HG03565 (cell line): ENCODE data around the gene POC1A.

Experiments
- ATAC-seq: cut with Tn5 transposase; IDR thresholded peaks from one replicate; pipeline ENCODE4 v1.9.1; 2021; ENCODE audit warnings: mild to moderate bottlenecking, moderate library complexity; ENCODE audit not compliant: unreplicated experiment

Gene POC1A

DNA sequence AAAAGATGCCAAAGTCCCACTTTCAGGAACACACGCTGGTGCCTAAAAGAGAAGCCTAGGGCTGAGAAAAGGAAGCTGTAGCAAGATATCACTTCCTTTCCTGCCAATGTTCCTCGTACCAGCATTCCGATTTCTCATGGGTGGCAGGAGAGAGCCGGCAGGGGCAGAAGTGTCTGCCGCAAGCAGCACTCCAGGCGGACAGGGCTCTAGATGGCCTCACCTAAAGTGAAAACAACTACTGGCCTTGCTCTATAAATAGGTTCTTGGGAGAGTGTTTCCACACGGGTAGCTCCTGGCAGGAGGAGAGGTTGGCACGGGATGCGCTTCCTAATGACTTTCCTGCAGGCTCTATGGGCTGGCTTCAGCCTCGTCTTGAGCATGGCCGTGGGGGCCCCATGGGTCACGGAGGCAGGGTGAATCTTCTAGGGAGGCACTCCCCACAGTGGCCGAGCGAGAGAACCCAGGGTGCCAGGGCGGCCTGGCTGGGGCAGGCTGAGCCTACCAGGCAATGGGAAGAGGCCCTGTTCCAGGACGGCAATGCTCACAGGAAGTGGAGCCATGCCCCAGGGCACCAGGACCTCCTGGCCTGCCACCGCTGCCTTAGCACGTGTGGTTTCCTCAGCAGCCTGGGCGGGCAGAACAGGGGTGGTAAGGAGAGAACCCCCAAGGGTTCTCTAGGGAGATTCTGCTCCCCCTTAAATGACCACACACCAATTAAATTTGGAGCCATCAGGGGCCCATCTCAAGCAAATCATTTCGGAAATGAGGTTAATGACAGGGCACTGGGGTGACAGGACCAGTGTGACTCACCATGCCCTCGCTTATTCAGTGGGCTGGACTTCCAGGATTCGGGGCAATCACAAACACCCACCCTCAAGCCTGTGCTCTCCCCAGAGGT is 83.2 kb downstream of the POC1A start:
- no peak for ATAC-seq

DNA sequence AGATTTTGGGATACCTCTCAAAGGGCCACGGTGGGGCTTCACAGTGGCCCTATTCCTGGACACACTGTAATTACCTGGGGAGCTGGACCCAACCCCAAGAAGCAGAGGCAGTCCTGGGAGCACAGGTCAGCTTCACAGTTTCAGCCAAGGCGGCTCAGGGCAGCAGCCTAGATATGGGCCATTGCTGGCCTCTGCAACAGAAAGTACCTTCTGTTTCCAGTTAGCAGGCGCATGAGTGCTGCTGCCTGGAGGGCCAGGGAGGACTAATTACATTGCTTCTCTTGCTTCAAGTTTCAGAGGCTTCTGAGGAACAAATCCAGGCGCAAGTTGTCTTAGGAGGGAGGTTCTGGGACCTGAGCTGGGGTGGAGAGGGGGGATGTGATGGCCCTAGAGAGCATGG is 84.4 kb downstream of the POC1A start:
- no peak for ATAC-seq

- no peak for ATAC-seq
These were observed 85.1 kb downstream of the POC1A start for GRCh38 chr3:52069135-52069534.

DNA sequence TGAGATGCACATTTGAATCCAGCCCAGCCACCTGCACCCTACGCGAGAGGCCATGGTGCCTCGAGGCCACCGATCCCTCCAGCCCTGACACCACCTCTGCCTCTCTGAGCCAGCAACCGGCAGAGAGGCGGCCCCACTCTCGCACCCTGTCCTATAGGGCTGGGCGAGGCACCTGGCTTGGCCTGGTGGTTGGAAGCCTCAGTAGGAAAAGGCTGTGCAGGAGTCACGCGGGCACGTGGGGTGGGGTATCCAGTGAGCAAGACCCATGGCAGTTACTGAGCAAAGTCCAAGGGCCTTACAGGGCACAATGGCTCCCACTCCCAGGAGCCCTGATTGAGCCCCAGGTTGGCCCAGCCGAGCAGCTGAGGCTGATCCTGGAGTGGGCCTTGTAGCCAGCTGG is 85.5 kb downstream of the POC1A start:
- ATAC-seq: no peak

- no peak for ATAC-seq
These were observed 86.1 kb downstream of the POC1A start for GRCh38 chr3:52068055-52068571.

DNA sequence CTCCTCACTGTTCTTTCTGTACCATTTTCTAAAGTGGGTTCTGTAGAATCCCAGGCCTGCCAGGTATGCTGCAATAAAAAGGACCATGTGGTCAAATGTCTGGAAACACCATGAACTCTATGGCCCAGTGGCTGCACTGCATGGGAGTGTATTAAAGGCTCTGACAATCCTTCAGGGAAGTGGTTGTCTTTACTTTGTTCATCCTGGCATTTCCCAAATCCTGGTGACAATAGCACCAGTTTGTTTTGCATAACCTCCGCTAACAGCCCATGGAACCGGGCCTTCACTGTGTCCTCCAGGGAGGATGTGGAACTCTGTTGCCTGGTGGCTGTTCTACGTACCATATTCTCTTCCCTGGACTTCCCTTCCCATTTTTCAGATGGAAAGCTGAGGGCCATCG is 86.7 kb downstream of the POC1A start:
- no peak for ATAC-seq

GRCh38 chr3:52067046-52067445 is 87.2 kb downstream of the POC1A start:
- ATAC-seq: no peak

DNA sequence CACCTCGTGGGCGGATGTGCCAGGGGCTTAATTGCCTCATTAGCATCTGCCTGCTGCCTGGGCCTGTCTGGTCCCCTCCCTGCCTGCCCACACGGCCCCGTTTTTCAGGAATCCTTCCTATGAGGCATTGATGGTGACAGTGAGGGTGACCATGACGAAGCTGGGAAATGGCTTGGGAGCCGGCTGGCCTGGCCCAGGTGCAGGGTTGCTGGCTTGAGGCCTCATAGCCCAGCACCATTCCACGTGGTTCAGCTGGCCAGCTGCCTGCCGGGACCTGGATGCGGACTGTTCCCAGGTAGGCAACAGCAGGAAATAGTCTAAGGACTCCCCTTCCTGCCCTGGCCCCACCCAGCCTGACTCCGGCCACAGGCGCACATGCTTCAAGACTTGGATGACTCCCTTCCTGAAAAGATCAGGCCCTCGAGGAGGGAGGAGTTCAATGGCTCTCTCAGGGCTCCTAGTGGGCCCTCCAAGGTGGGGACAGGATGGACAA is 88.9 kb downstream of the POC1A start:
- no peak for ATAC-seq

GRCh38 chr3:52064561-52064960 is 89.7 kb downstream of the POC1A start:
- ATAC-seq: no peak

- ATAC-seq: no peak
These were observed 91.0 kb downstream of the POC1A start for GRCh38 chr3:52063026-52063723.

GRCh38 chr3:52062505-52062904 is 91.7 kb downstream of the POC1A start:
- no peak for ATAC-seq

- ATAC-seq: no peak
These were observed 92.9 kb downstream of the POC1A start for GRCh38 chr3:52061121-52061910.

DNA sequence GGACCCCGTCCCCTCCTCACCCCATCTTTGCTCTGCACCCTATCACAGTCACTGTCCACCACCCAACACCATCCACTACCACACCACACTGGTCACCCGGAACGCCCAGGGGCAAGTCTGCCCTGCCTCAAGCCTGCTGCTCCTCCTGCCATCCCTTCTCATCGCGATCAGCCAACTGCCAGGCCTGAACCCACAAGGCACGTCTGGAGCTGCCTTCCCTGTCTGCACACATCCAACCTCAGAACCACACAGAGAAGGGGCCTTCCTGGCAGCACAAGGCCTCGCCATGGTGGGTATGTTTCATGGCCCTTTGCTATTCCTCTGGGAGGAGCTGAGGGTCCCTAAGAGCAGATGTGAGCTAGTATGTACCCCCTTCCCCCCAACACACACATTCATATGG is 94.4 kb downstream of the POC1A start:
- no peak for ATAC-seq

DNA sequence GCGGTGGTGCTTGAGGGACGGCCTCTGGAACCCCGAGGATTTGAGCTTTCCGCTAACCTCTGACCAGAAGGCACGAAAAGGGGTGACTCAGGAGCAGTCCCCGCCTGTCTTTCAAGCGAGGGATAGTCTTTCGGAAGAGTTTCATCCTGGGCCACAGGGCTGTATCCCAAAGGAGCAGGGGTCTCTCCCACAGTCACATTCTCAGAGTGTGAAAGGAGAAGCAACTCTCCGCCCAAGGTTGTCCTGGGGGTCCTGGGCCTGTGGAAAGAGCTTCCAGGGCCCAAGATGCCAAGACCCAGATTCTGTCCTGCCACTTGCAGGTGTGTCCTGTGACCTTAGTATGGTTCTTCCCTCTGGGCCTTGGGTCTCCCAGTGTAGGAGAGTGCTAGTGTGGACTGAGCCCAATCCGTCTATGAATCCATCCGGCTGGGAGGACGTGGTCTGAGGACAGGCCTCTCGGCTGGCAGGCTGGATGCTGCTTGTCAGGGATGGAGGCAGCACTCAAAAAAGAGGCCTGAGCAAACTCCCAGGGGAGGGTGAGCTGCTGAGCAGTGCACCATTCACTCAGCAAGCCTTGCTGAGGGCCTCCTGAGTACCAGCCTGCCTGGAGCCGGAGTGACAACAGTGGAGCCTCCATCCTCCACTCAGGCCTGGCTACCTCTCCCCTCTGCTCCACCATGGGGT is 96.3 kb downstream of the POC1A start:
- ATAC-seq: no peak

DNA sequence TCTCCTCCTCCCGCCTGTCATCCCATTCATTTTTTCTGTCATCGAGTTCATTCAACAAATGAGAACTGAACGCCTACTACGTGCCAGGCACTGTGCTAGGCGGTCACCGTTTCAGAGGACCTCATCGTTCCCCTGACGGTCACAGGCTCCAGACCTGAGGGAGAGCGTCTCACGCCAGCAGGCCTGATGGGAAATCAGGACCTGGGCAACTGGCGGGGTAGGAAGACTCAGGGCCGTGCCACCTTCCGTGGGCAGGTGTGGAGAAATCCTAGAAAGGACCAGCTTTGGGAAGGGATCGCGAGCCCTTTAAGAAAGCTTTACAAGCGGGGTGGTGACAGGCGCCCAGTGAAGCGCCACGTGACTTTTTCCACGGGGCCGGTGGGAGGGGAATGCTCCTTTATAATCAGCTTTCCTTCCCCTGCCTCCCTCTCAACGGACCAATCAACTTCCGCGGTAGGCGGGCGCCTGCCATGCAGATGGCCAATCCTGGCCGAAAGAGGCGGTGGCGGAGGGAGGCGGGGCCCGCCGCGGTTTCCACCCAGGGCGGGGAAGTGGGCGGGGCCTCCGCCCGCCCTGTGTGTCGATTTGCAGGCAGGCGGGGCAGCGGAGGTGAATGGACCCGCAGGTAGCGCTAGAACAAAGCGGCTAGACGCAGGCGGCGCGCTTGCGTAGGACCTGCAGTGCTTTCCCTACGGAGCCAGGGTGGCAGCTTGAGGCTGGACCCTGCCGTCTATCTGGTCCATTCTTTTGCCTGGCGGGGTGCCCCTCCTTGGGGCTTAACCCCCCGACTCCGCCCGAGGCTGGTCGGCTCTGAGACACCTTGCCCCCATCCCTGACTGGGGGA is 97.0 kb downstream of the POC1A start:
- peak; percentile 73 for ATAC-seq

DNA sequence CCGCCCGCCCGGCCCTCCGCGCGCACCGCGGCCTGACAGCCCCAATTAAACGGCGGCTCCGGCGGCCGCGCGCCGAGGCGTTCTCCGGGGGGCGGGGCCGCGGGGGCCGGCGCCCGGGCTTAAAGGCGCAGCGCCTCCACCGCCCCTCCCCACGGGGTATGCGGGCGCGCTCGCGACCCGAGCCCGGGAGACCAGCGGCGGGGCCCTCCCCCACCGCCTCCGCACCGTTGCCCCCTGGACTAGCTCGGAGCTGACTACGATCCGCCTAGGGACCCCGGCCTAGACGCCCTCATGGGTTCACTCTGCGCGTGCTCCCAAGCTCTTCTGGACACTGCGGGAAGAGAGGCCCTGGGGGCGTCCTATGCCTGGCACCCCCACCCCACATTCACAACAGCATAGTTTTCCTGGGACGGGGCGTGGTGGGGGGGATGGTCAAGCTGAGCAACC is 97.7 kb downstream of the POC1A start, which contains the start of gene DUSP7:
Gene DUSP7, minus strand, starts transcription at position 51 of the 447 bp plus-strand sequence. CDS start 205 bp downstream, outside the sequence.
- peak; percentile 23 for ATAC-seq

DNA sequence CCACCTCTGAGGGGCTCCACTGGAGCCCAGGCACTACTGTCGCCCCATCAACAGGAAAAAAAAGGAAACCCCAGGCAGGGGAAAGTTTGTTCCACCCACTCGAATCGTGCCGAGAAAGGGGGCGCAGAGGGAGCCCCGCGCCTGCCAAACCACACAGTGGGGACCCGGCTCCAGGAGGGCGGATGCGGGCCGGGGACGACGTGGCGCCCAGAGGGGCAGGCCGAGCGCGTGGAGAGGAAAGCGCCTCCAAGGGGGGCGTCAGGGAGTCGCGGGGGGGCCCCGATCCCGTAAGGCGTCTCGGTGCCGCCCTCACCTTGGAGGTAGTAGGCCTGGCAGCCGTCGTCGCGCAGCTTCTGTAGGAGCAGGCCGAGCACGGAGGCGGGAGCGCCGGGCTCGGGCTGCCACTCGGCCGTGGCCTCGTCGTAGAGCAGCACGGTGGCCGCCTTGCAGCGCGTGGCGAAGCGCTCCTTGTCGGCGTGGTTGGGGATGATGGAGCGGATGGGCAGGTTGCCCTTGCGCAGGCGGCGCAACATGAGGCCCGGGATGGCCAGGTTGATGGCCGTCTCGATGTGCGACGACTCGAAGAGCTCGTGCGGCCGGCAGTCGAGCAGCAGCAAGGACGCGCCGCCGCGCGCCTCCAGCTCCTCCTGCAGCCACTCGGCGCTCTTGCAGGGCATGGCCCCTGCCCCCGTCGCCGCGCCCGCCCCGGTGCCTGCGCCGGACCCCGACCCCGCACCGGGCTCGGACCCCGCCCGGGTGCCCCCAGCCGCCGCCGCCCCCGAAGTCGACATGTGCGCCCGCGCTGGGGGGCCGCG is 98.5 kb downstream of the POC1A start:
- peak; percentile 19 for ATAC-seq
